ENCODE data around the gene ASF1A. TPM values are rescaled to one million over a fixed set of nuclear protein-coding genes. Genes with fewer than 3 reads are reported as not detected.
A peak's percentile ranks its signal among the peaks of the same experiment; 100 is the strongest.

Gene ASF1A
- total and polyA plus RNA-seq, 10 of the 15 experiments (the other 5 are each of a cell fraction or from before 2014, with no cell fraction given), result 23.7 to 103 (median 31.5) TPM

DNA sequence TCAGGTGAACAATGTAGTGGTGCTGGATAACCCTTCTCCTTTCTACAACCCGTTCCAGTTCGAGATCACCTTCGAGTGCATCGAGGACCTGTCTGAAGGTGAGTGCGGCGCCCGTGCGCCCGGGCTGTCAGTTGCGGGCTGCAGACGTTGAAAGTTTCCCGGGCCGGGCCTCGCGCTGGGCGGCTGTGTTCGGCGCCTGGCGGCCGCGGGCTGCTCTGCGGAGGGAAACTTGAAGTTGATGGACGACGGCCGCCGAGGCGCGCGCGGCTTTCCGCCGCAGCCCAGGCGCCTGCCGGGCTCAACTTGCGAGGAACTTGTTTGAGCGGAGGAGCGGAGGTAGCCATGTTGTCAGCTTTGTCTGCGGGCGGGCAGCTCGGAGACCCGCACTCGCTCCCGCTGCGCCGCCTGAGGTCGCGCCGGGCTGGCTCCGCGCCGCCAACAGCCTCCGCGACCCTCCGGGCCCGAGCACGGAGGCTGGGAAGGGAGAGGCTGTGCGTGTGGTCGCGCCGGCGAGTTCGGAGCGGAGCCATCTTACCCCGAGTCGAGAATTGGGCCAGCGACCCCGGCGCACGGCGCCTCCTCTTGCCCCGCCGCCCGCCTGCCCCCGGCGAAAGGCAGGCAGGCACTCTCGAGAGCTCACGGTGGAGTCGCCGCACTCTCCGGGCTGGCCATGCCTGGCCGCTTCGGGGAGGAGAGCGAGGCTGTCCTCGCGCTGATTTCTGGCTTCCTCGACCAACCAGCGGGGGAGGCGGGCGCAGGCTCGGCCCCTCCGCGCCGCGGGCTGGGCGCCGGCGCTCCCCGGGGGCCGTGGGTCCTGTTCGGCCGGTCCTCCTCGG, 691 bp downstream of the ASF1A start (continued):
- TF ChIP-seq, protein P1, sequence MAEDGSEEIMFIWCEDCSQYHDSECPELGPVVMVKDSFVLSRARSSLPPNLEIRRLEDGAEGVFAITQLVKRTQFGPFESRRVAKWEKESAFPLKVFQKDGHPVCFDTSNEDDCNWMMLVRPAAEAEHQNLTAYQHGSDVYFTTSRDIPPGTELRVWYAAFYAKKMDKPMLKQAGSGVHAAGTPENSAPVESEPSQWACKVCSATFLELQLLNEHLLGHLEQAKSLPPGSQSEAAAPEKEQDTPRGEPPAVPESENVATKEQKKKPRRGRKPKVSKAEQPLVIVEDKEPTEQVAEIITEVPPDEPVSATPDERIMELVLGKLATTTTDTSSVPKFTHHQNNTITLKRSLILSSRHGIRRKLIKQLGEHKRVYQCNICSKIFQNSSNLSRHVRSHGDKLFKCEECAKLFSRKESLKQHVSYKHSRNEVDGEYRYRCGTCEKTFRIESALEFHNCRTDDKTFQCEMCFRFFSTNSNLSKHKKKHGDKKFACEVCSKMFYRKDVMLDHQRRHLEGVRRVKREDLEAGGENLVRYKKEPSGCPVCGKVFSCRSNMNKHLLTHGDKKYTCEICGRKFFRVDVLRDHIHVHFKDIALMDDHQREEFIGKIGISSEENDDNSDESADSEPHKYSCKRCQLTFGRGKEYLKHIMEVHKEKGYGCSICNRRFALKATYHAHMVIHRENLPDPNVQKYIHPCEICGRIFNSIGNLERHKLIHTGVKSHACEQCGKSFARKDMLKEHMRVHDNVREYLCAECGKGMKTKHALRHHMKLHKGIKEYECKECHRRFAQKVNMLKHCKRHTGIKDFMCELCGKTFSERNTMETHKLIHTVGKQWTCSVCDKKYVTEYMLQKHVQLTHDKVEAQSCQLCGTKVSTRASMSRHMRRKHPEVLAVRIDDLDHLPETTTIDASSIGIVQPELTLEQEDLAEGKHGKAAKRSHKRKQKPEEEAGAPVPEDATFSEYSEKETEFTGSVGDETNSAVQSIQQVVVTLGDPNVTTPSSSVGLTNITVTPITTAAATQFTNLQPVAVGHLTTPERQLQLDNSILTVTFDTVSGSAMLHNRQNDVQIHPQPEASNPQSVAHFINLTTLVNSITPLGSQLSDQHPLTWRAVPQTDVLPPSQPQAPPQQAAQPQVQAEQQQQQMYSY (CRISPR knock-in tag; IDR thresholded peaks at IDR 0.05), result no peak
- TF ChIP-seq SMAD5 (IDR thresholded peaks at IDR 0.05; ENCODE audit: low read depth) (no peak), EGR1 (IDR thresholded peaks at IDR 0.05; ENCODE audit: borderline replicate concordance in 1 of 2, low read depth in 2 of 2, low read length in 2 of 2) (0 out of 3 replicates have a peak, but pooled peaks of 1 of the 2 experiments have one; percentile 24), RCOR1 (conservative IDR thresholded peaks at IDR 0.05; ENCODE audit: low read depth, low read length) (no peak), BCL11A (IDR thresholded peaks at IDR 0.05; ENCODE audit: low read depth, low read length) (no peak), RELA (IDR thresholded peaks at IDR 0.05; ENCODE audit: borderline replicate concordance, partially characterized antibody) (no peak), TCF3 (IDR thresholded peaks at IDR 0.05; ENCODE audit: borderline replicate concordance, insufficient read depth, low read depth, low read length) (0 out of 2 replicates have a peak, but pooled peaks have one; percentile 6), YY1 (IDR thresholded peaks at IDR 0.05; ENCODE audit: low read depth, low read length) (peak; percentile 91), PML (IDR thresholded peaks at IDR 0.05; ENCODE audit: low read length) (no peak), TARDBP (IDR thresholded peaks at IDR 0.05; ENCODE audit: borderline replicate concordance) (peak; percentile 33; the same call in 1 of the 2 replicates), MYC (IDR thresholded peaks at IDR 0.05; ENCODE audit: insufficient read depth, insufficient read length, insufficient replicate concordance, low read length, severe bottlenecking) (peak; percentile 41), EP300 (IDR thresholded peaks at IDR 0.05; ENCODE audit: borderline replicate concordance in 1 of 2, control insufficient read depth in 1 of 2, low read depth in 2 of 2, low read length in 2 of 2) (no peak), LARP7 (IDR thresholded peaks at IDR 0.05) (peak; percentile 71), BHLHE40 (IDR thresholded peaks at IDR 0.05; ENCODE audit: borderline replicate concordance in 1 of 2, low read depth in 2 of 2, low read length in 1 of 2) (peak in 1 of 2 experiments; percentile 18; a peak in 2 of 4 replicates), MEF2A (IDR thresholded peaks at IDR 0.05; ENCODE audit: insufficient read depth, low read depth, low read length) (0 out of 2 replicates have a peak, but pooled peaks have one; percentile 9)
- TF ChIP-seq, protein P2, sequence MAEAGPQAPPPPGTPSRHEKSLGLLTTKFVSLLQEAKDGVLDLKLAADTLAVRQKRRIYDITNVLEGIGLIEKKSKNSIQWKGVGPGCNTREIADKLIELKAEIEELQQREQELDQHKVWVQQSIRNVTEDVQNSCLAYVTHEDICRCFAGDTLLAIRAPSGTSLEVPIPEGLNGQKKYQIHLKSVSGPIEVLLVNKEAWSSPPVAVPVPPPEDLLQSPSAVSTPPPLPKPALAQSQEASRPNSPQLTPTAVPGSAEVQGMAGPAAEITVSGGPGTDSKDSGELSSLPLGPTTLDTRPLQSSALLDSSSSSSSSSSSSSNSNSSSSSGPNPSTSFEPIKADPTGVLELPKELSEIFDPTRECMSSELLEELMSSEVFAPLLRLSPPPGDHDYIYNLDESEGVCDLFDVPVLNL (IDR thresholded peaks at IDR 0.05; ENCODE audit: low read depth, low read length), result 0 out of 2 replicates have a peak, but pooled peaks have one; percentile 43
- TF ChIP-seq, protein P3, sequence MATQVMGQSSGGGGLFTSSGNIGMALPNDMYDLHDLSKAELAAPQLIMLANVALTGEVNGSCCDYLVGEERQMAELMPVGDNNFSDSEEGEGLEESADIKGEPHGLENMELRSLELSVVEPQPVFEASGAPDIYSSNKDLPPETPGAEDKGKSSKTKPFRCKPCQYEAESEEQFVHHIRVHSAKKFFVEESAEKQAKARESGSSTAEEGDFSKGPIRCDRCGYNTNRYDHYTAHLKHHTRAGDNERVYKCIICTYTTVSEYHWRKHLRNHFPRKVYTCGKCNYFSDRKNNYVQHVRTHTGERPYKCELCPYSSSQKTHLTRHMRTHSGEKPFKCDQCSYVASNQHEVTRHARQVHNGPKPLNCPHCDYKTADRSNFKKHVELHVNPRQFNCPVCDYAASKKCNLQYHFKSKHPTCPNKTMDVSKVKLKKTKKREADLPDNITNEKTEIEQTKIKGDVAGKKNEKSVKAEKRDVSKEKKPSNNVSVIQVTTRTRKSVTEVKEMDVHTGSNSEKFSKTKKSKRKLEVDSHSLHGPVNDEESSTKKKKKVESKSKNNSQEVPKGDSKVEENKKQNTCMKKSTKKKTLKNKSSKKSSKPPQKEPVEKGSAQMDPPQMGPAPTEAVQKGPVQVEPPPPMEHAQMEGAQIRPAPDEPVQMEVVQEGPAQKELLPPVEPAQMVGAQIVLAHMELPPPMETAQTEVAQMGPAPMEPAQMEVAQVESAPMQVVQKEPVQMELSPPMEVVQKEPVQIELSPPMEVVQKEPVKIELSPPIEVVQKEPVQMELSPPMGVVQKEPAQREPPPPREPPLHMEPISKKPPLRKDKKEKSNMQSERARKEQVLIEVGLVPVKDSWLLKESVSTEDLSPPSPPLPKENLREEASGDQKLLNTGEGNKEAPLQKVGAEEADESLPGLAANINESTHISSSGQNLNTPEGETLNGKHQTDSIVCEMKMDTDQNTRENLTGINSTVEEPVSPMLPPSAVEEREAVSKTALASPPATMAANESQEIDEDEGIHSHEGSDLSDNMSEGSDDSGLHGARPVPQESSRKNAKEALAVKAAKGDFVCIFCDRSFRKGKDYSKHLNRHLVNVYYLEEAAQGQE (IDR thresholded peaks at IDR 0.05; ENCODE audit: low read depth, low read length), result no peak
- TF ChIP-seq, protein P4, sequence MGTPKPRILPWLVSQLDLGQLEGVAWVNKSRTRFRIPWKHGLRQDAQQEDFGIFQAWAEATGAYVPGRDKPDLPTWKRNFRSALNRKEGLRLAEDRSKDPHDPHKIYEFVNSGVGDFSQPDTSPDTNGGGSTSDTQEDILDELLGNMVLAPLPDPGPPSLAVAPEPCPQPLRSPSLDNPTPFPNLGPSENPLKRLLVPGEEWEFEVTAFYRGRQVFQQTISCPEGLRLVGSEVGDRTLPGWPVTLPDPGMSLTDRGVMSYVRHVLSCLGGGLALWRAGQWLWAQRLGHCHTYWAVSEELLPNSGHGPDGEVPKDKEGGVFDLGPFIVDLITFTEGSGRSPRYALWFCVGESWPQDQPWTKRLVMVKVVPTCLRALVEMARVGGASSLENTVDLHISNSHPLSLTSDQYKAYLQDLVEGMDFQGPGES (IDR thresholded peaks at IDR 0.05), result no peak

Data from GM12878 (cell line).